AG09309 (cell line): ENCODE measurements around the gene AZU1.
"Not testable (repeated sequence)": the region's sequence is repeated elsewhere in the genome, so short reads cannot be mapped to it uniquely, and the experiment has no call there.

Experiments used
- DNase-seq: peaks from one replicate; pipeline ENCODE4 v3.0.0-alpha.2; 2010; ENCODE audit warnings: low read depth
- H3K4me3 ChIP-seq: 2 replicates; pipeline ENCODE4 v1.5.1; 2011; ENCODE audit warnings: mild to moderate bottlenecking, low read depth, low read length, moderate library complexity; ENCODE audit not compliant: control insufficient read depth
- TF ChIP-seq, protein P1 (sequence below): IDR thresholded peaks from 2 replicates; pipeline ENCODE4 v1.5.1; 2011; ENCODE audit warnings: mild to moderate bottlenecking, low read depth, low read length, inconsistent platforms; ENCODE audit not compliant: insufficient read depth, control insufficient read depth; ENCODE audit errors: missing control alignments

Gene AZU1

GRCh38 chr19:831407-832369 is 4.1 kb downstream of the AZU1 start:
- TF ChIP-seq, protein P1, sequence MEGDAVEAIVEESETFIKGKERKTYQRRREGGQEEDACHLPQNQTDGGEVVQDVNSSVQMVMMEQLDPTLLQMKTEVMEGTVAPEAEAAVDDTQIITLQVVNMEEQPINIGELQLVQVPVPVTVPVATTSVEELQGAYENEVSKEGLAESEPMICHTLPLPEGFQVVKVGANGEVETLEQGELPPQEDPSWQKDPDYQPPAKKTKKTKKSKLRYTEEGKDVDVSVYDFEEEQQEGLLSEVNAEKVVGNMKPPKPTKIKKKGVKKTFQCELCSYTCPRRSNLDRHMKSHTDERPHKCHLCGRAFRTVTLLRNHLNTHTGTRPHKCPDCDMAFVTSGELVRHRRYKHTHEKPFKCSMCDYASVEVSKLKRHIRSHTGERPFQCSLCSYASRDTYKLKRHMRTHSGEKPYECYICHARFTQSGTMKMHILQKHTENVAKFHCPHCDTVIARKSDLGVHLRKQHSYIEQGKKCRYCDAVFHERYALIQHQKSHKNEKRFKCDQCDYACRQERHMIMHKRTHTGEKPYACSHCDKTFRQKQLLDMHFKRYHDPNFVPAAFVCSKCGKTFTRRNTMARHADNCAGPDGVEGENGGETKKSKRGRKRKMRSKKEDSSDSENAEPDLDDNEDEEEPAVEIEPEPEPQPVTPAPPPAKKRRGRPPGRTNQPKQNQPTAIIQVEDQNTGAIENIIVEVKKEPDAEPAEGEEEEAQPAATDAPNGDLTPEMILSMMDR, result no peak
- H3K4me3 ChIP-seq, result no peak overlapping the region
- DNase-seq, result no peak

DNA sequence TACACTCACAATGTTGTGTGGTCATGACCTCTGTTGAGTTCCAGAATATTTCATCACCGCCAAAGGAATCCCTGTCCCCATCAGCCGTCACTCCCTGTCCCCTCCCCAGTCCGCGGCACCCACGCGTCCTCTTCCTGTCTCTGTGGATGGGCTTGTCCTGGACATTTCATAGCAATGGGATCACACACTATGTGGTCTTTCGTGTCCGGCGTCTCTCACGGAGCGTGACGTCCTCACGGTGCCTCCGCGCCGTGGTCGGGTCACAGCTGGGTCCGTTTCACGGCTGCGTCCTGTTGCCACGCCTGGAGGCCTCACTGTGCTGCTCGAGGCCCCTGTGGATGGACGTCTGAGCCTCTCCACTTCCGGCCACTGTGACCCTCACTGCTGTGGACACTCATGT is 6.6 kb downstream of the AZU1 start:
- H3K4me3 ChIP-seq, result no peak overlapping the region
- TF ChIP-seq, protein P1, result no peak
- DNase-seq, result no peak

DNA sequence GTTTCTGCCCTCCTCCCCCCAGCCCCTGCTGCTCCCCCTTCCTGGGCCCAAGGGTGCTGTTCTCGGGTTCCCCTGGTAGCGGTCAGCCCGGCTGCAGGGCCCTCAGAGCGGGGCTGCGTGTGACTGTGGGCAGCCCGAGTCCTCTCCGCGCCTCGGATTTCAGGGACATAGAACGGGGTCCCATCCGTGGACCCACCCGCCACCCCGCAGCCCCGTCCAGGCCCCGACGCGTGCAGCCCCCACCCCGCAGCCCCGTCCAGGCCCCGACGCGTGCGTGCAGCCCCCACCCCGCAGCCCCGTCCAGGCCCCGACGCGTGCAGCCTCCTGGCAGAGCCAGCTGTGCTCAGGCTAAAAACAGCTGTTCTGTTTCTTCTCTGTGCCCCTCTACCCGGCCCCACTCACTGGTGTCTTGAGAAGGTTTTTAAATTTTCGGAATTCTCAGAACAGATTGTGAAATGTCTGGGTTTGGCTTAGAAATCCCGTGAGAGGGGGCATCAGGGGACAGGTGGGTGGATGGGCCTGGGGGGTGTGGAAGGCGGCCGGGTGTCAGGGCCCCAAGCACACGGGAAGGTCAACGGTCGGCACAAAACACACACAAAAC is 7.7 kb downstream of the AZU1 start:
- TF ChIP-seq, protein P1, result no peak
- no peak for DNase-seq
- H3K4me3 ChIP-seq, result no peak overlapping the region

GRCh38 chr19:840519-841206 is 13.0 kb downstream of the AZU1 start, which contains the start of gene PRTN3:
Gene PRTN3, plus strand, starts transcription at chr19:840999. Its CDS starts 10 bp downstream, at chr19:841009.
- DNase-seq, result no peak
- TF ChIP-seq, protein P1, result no peak
- no peak within 1 kb of the TSS for H3K4me3 ChIP-seq

DNA sequence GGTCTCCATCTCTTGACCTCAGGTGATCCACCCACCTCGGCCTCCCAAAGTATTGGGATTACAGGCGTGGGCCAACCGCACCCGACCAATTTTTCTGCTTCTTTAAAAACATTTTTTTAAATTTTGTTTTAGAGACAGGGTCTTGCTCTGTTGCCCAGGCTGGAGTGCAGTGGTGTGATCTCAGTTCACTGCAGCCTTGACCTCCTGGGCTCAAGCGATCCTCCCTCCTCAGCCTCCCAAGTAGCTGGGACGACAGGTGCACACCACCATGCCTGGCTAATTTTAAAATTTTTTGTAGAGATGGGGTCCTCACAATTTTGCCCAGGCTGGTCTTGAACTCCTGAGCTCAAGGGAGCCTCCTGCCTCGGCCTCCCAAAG is 15.2 kb downstream of the AZU1 start:
- not testable (repeated sequence) for DNase-seq, H3K4me3 ChIP-seq

- TF ChIP-seq, protein P1, result no peak
- no peak for DNase-seq
- H3K4me3 ChIP-seq, result no peak overlapping the region
These were observed 15.7 kb downstream of the AZU1 start for GRCh38 chr19:843180-843835.
